Muscle of back (tissue), 11 donors: ENCODE measurements around the gene PKNOX2. TPM values are rescaled to one million over a fixed set of nuclear protein-coding genes. Genes with fewer than 3 reads are reported as not detected.

Experiments used
- DNase-seq, 3 donors: peaks; one replicate each; pipeline versions ENCODE4 v3.0.0 to v3.0.0-alpha.2; 2013
- polyA plus RNA-seq, 10 donors: library from polyadenylated mRNA; unstranded; fragments of 120-200 nt; gene quantifications; one replicate each; pipeline ENCODE4 v1.2.1, GENCODE V29; 2013; ENCODE audit not compliant: insufficient read length in 10 of 10

PKNOX2 gene
- polyA plus RNA-seq, 10 donors: 18.8 to 27.9 (median 24.1) TPM

DNA sequence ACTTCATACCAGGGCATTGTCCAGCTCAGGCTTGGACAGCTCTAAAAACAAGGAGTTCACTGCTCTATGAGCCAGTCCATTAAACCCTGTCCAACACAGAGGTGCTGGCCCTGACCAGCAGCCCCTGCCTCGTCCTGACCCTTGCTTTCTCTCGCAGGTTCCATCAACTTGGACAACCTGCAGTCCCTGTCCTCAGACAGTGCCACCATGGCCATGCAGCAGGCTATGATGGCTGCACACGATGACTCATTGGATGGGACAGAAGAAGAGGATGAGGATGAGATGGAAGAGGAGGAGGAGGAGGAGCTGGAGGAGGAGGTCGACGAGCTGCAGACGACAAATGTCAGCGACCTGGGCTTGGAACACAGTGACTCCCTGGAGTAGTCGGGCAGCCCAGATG lies 266.5 kb downstream of the PKNOX2 start:
- no peak for DNase-seq

DNA sequence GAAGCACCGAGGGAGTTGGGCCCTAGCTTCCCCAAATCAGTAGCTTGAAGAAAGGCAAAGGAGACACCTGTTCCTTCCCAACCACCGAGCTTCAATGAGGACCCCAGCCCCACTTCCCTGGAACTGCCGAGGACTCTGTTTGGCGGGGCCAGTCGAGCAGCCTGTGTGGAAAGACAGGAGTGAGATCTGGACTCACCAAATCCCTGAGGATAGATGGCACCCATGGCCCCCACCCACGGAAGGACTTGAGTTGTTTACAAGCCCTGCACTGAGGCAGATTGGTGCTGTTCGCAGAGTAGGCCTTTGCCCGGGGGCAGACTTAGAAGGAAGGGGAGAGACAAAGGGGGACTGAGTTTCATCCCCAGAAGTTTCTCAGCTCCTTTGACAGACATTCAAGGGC lies 266.9 kb downstream of the PKNOX2 start:
- DNase-seq: no peak

DNA sequence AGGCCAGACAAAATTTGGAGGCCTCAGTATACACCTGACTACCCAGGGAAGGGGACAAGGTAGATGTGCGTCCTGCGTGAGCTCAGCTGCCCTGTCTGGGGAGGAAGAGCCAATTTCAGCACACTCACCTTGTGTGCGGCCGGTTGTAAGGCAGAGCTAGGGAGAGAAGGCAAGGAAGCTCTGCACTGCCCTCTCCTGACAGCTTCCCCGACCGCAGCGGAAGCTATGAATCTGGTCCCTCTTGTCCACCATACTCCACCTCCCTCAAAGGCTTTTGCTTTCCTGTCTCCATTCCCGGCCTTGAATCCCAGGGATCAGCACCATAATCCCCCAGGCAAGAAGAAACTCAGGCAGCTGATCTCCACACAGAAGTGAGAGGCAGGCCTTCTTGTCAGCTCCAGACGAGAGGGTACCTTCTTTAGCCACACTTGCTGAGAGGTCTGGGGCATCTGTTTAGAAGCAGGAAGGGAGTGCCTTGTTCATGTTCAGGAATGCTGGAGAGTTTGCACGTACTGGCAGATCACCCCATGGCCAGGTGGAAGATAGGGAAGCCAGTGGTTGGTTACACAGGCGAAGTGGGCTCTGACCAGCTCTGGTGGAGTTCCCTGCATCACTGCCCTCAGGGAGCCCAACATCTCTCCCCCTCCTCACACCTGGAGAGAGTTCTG lies 269.0 kb downstream of the PKNOX2 start:
- DNase-seq: peak in 2 of 3 donors; percentile 38 to 60

DNA sequence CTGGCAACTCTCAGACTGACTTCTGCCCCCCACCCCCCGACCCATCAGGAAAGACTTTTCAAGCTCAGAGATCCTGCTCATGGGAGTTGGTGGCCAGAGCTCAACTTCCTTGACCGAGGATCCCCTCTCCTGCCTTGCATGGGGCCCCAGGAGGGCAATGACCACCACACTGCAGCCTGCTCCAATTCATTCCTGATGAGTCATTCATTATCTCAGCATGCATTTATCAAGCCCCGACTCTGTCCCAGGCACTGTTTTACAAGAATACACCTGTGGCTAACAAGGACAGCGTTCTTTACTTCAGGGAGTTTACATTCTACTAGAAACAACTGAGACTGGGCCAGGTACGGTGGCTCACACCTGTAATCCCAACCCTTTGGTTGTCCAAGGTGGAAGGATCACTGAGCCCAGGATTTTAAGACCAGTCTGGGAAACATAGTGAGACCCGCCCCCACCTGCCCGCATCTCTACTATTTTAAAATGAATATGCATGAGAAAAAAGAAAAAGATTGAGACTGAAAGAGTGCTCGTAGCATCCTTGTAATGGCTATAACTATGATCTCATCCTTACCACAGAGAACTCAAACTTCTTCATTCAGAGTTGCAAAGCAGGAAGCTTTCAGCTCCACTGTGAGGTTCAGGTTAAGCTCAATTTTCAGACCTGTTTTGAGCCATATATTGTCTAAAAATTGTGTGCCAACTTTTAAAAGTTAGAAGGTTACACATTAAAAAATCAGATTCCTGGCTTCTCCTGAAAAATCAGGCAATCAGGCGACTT lies 271.1 kb downstream of the PKNOX2 start:
- DNase-seq: no peak

- DNase-seq: no peak
These were observed 277.3 kb downstream of the PKNOX2 start for GRCh38 chr11:125441648-125442410.

- no peak for DNase-seq
These were observed 278.4 kb downstream of the PKNOX2 start for GRCh38 chr11:125442946-125443345.

- DNase-seq: no peak
These were observed 279.3 kb downstream of the PKNOX2 start for GRCh38 chr11:125443767-125444311.

DNA sequence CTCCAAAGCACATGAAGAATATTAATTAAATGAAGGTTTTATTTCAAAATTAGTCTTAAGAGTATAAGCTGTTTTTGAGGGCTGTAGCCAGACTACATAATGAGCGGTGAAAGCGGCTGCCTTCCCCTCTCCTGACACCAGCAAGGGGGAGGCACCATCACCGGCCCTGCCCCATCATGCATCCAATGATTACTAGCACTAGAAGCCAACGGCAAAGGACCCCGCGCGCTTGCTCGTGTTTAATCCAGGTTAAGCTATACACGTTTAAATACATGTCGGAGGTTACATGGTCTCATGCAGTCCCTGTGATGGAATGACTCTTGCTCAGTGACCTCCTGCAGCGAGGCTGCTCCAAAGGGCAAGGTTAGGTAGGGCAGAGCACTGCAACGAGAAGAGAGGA lies 281.2 kb downstream of the PKNOX2 start:
- DNase-seq: no peak

DNA sequence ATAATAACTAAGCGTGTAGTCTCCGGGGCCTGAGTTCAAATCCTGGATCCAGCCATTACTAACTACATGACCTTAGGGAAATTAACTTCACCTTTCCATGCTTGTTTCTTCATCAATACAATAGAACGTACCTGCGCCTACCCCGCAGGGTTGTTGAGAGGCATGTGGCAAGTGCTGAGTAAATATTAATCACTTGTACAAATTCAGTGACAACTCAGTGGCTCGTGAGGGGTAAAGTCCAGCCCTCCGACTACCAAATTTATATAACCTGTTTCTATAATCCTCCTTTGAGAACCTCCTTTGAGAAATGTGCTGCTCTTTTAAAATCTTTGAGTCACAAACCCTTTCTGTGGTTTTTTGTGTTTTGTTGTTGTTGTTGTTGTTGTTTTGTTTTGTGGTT lies 281.7 kb downstream of the PKNOX2 start:
- no peak for DNase-seq

GRCh38 chr11:125447721-125448120 lies 283.2 kb downstream of the PKNOX2 start:
- DNase-seq: no peak

GRCh38 chr11:125448136-125448535 lies 283.6 kb downstream of the PKNOX2 start:
- no peak for DNase-seq

GRCh38 chr11:125449565-125449964 lies 285.0 kb downstream of the PKNOX2 start:
- no peak for DNase-seq

- peak in 1 of 3 donors; percentile 33 for DNase-seq
These were observed 287.0 kb downstream of the PKNOX2 start for GRCh38 chr11:125451400-125452124.

DNA sequence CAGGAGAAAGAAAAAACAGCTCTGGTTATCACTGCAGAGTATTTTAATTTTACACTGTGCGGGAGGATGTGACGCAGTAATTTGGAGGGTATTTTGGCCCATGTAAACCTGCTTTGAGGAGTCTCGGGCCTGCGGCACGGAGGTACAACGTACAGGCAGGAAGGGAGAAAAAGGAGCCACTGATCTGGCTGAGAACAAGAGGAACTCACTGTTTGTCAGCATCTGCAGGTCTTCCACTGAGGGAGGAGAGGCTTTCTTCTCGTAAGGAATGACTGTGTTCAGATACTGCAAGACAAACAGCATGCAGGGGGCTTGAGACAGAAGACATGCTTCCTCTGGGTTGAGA lies 287.5 kb downstream of the PKNOX2 start:
- DNase-seq: no peak

DNA sequence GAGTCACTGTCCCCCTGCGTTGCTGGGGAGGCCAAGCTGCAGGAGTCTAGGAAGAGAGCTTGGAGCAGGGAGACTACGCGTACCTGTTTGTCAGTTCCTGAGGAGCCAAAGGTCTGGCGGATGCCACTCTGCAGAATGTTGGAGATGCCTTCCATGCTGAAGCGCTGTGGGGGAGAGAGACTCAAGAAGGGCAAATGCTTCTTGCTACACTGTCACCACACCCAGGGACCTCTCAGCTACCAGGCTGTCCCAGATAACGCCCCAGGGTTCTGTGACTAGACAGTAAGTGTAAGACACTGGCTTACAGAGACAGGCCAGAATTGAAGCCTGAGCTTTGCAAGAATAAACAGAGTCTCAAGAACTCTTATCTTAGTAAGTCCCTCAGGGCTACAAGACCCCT lies 289.5 kb downstream of the PKNOX2 start:
- DNase-seq: no peak

- DNase-seq: no peak
These were observed 291.3 kb downstream of the PKNOX2 start for GRCh38 chr11:125455851-125456250.

GRCh38 chr11:125457814-125458343 lies 293.3 kb downstream of the PKNOX2 start:
- peak; percentile 39 to 74 (median 59) for DNase-seq

GRCh38 chr11:125460275-125460674 lies 295.7 kb downstream of the PKNOX2 start:
- DNase-seq: no peak

GRCh38 chr11:125463590-125464269 lies 299.2 kb downstream of the PKNOX2 start:
- DNase-seq: no peak

GRCh38 chr11:125464270-125464662 lies 299.7 kb downstream of the PKNOX2 start:
- no peak for DNase-seq

GRCh38 chr11:125464666-125465065 lies 300.1 kb downstream of the PKNOX2 start:
- DNase-seq: no peak
